HG02943 (cell line): ENCODE data around the gene FBN3.
"Not testable (repeated sequence)": the region's sequence is repeated elsewhere in the genome, so short reads cannot be mapped to it uniquely, and the experiment has no call there.

ENCODE experiments used
- ATAC-seq: cut with Tn5 transposase; IDR thresholded peaks from one replicate; pipeline ENCODE4 v1.9.1; 2021; ENCODE audit warnings: mild to moderate bottlenecking, low read depth, moderate library complexity; ENCODE audit not compliant: unreplicated experiment

FBN3 gene

GRCh38 chr19:8149261-8150094 lies at the start of gene FBN3:
Gene FBN3, minus strand, starts transcription at chr19:8149592. Its CDS starts 2,112 bp downstream, at chr19:8147480.
- ATAC-seq, result no peak

GRCh38 chr19:8196271-8196927 lies 47.0 kb upstream of the FBN3 start:
- ATAC-seq, result no peak

GRCh38 chr19:8194528-8195267 lies 45.3 kb upstream of the FBN3 start:
- no peak for ATAC-seq

- no peak for ATAC-seq
These were observed 42.9 kb upstream of the FBN3 start for GRCh38 chr19:8192221-8192820.

DNA sequence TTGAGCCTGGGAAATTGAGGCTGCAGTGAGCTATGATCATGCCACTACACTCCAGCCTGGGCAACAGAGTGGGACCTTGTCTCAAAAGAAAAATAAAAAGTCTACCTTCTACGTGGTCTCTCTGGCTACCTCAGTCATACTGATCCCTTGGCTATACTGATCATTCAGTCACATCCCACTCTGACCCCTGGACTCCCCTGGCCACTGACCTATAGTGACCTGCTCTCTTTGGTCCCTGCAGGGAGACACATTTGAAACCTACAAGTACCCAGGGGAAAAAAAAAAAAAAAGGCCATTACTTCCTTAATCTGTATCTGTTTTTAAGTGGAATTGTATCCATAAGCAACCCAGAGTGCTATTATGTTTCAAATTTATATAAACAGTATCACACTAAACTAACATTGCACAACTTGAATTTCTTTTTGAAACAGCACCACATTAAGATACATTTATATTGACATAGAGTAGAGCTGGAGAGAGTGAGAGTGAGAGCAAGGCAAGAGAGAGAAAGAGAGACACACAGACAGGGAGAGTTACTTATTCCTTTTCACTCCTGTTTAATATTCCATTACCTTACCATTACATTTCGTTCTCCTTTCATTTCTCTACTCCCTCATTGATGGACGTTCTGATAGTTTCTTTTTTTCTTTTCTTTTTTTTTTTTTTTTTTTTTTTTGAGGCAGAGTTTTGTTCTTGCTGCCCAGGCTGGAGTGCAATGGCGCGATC lies 36.1 kb upstream of the FBN3 start:
- ATAC-seq, result no peak

GRCh38 chr19:8184274-8184673 lies 34.9 kb upstream of the FBN3 start:
- ATAC-seq, result no peak

DNA sequence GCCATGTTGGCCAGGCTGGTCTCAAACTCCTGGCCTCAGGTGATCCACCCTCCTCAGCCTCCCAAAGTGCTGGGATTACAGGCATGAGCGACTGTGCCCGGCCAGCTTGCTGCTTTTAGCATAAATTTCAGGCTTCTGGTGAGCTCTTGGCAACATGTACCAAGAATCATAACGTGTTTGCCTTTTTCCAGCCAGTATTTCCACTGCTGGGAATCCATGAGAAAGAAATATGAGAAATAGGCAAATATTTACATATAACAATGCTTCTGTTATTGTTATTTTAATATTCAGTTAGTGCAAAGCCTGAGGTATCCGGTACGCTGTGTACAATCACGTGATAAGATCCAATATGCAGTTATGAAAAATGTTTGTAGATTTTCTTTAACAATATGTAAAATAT lies 30.6 kb upstream of the FBN3 start:
- ATAC-seq, result no peak

DNA sequence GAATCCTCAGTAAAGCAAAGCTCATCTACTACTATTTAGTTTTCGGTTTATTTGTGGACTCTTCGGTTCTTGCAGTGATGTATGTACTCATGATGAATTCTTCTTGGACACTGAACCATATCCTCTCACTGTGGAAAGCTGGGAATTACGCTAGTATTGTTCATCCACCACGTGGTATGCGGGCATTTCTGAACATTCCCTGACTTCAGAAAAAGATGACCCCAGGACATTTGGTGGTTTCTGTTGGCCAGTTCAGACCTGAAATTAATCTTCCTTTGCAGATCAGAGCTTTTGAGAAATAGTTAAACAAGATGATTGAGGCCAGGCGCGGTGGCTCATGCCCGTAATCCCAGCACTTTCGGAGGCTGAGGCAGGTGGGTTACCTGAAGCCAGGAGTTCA lies 25.3 kb upstream of the FBN3 start:
- ATAC-seq, result no peak

DNA sequence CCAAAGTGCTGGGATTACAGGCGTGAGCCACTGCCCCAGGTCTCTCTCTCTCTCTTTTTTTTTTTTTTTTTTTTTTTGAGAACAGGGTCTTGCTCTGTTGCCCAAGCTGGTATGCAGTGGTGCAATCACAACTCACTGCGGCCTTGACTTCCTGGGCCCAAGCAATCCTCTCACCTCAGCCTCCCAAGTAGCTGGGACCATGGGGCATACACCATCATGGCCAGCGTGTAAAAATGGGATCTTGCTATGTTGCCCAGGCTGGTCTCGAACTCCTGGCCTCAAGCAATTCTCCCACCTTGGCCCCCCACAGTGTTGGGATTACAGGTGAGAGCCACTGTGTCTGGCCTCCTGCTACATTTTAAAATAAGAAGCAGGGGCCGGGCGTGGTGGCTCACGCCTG lies 19.1 kb upstream of the FBN3 start:
- no peak for ATAC-seq

GRCh38 chr19:8167985-8168384 lies 18.6 kb upstream of the FBN3 start:
- no peak for ATAC-seq

GRCh38 chr19:8163759-8164158 lies 14.4 kb upstream of the FBN3 start:
- no peak for ATAC-seq

DNA sequence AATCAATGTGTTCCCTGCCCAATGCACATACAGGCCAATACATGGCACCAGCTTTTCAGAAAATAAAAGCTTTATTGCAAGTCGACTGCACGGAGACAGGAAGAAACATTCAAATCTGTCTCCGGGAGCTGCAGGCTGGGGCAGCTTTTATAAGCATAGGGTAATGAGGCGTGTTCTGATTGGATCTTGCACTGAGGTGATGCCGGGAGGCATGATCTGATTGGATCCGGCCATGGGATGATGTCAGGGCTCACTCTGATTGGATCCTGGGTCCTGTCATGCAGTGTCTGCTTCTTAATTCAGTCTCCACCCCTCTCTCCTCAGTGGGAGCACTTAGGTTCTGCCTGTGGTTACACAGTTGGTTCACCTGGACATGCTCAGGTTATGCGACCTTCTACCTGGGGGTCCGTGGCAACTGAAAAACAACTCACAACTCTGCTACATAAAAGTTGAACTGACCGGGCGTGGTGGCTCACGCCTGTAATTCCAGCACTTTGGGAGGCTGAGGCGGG lies 11.8 kb upstream of the FBN3 start:
- ATAC-seq, result no peak

- not testable (repeated sequence) for ATAC-seq
These were observed 9.9 kb upstream of the FBN3 start for GRCh38 chr19:8159322-8159721.

DNA sequence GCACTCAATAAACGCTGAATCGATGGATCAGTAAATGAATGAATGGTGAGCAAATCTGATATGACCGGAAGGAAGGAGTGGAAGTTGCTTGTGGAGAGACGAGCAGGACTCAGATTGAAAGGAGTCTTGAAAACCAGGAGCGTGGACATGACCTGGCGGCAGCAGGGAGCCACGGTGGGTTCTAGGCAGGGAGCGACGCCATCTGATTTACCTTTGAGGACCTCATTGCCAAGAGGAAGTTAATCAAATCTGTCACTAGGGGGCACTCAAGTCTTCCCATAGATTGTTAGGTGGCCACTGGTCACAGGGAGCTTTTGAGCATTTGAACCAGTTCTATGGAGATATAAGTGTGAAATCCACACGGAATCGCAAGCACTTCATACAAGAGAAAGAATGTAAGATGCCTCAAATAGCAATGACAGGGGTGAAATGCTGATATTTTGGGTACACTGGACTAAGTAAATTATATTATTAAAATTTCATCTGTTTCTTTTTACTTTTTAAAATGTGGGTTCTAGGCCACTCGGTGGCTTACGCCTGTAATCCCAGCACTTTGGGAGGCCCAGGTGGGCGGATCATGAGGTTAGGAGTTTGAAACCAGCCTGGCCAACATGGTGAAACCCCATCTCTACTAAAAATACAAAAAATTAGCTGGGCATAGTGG lies 9.2 kb upstream of the FBN3 start:
- ATAC-seq, result no peak

DNA sequence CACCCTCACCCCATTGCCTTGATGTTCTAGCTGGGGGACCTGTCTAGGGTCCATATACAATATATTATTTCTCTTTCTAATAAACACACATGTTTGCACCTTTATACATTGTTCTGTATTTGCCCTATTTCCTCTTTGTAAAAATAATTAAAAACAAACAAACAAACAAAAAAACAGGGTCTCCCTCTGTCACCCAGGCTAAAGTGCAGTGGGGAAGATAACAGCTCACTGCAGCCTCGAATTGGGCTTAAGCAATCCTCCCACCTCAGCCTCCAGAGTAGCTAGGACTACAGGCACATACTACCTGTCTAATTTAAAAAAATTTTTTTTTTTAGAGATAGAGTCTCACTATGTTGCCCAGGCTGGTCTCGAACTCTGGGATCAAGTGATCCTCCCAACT lies 5.9 kb upstream of the FBN3 start:
- ATAC-seq, result no peak

DNA sequence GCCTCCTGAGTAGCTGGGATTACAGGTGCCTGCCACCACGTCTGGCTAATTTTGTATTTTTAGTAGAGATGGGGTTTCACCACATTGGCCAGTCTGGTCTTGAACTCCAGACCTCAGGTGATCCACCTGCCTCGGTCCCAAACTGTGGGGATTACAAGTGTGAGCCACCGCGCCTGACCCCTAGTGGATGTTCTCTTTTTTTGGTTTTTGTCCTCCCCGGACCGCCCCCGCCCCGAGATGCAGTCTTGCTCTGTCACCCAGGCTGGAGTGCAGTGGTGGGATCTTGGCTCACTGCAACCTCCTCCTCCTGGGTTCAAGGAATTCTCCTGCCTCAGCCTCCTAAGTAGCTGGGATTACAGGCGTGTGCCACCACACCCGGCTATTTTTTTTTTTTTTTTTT lies 4.6 kb upstream of the FBN3 start:
- ATAC-seq, result not testable (repeated sequence)

DNA sequence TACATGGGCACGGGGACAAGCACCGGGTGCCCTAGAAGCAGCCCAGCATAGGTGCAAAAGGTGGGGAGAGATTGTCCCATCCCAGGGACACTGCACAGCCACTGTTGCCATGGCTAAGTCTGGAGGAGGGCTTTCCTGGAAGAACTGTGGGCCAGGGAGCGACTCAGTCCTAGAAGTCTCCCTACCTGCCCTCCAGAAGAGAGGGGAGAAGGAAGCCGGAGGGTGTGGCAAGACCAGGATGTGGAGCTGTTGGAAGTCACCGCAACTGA lies 2.3 kb upstream of the FBN3 start:
- no peak for ATAC-seq

DNA sequence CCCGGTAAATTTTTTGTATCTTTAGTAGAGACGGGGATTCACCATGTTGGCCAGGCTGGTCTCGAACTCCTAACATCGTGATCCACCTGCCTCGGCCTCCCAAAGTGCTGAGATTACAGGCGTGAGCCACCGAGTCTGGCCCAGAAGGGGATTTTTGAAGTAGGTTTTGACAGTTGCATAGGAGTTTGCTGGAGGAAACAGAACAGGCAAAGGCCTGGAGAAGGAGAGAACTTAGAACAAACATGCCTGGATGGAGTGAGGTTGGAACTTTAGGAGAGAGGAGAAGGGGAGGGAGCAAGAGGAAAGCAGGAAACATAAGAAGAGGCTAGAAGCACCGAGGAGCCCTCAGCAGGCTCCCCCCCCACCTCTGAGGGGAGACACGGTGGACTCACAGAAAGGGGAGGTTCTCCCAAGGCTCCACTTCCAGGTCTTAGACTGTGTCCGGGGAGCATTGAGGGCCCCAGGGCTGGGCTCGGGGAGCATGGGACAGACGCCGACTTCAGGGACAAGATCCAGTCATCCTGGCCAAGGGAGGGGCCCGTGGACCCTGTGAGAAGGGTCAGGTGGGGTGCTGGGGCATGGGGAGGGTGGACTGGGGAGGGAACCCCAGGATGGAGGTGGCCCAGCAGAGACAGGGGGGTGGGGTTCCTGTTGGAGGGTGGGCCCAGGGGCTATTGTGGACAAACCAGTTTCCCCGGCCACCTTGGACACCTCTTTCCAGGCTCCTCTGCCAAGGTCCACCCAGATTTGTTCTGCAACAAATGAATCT lies 1.8 kb upstream of the FBN3 start:
- no peak for ATAC-seq

- ATAC-seq, result no peak
These were observed 930 bp upstream of the FBN3 start for GRCh38 chr19:8150178-8150865.
